ENCODE results near the gene HBM. TPM values are rescaled to one million over a fixed set of nuclear protein-coding genes. Genes with fewer than 3 reads are reported as not detected.
"Not testable (repeated sequence)": the region's sequence is repeated elsewhere in the genome, so short reads cannot be mapped to it uniquely, and the experiment has no call there.

Gene HBM
- total and polyA plus RNA-seq, 3 donors from 2014 or later: 1.6 to 3.7 TPM; not detected in 1

DNA sequence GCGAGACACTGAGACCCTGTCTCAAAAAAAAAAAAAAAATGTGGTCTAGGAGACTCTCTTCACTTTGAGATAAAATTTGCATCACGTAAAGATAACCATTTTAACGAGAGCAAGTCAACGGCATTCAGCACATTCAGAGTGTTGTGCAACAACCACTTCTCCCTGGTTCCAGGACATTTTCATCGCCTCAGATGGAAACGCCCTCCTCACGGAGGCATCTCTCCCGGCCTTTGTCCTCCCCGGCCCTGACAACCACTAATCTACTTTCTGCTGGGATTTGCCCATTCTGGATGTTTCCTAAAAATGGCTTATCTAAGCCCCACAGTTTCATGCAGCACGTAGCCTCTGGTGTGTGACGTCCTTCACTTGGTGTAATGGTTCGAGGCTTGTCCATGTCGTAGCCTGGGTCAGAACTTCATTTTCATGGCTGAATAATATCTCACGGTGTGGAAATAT is 21.0 kb upstream of the HBM start:
- H3K4me1 ChIP-seq: no peaks in the 10 kb centered on the region
- H3K4me3 ChIP-seq: no peak overlapping the region
- H3K27ac ChIP-seq: no peak overlapping the region
- H3K27me3 ChIP-seq: no peaks in the 10 kb centered on the region
- 82 to 86% methylated on average over 14 of the region's 14 CpGs for WGBS, 2 donors
- DNase-seq: no peak
- H3K36me3 ChIP-seq (ENCODE audit: low read depth, missing control alignments): no peaks in the 10 kb centered on the region
- intact Hi-C loops (cut with DNase I; ENCODE audit: low total_unique reads): no loop called here
- no peaks in the 10 kb centered on the region for H3K9me3 ChIP-seq
- TF ChIP-seq, protein P1, sequence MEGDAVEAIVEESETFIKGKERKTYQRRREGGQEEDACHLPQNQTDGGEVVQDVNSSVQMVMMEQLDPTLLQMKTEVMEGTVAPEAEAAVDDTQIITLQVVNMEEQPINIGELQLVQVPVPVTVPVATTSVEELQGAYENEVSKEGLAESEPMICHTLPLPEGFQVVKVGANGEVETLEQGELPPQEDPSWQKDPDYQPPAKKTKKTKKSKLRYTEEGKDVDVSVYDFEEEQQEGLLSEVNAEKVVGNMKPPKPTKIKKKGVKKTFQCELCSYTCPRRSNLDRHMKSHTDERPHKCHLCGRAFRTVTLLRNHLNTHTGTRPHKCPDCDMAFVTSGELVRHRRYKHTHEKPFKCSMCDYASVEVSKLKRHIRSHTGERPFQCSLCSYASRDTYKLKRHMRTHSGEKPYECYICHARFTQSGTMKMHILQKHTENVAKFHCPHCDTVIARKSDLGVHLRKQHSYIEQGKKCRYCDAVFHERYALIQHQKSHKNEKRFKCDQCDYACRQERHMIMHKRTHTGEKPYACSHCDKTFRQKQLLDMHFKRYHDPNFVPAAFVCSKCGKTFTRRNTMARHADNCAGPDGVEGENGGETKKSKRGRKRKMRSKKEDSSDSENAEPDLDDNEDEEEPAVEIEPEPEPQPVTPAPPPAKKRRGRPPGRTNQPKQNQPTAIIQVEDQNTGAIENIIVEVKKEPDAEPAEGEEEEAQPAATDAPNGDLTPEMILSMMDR (IDR thresholded peaks at IDR 0.05): no peak
- no peak for TF ChIP-seq POLR2A (IDR thresholded peaks at IDR 0.05)

DNA sequence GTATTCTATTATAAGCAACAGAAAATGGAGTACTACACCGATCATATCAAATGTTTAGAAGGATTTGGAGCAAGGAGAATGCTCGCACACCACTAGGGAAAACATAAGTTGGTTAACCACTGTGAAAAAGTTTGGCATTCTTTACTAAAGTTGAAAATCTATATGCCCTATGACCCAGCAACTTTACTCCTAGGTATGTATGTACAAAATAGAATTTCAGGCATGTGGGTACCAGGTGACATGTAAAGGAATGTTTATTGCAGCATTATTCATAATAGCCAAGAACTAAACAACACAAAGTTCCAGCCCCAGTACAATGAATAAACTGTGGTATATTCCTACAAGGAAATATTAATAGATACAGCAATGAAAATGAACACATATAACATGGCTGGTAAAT is 19.1 kb upstream of the HBM start:
- WGBS, 2 donors: 87 to 94% methylated on average over 2 of the region's 2 CpGs
- H3K27ac ChIP-seq: no peak overlapping the region
- intact Hi-C loops (cut with DNase I; ENCODE audit: low total_unique reads): no loop called here

DNA sequence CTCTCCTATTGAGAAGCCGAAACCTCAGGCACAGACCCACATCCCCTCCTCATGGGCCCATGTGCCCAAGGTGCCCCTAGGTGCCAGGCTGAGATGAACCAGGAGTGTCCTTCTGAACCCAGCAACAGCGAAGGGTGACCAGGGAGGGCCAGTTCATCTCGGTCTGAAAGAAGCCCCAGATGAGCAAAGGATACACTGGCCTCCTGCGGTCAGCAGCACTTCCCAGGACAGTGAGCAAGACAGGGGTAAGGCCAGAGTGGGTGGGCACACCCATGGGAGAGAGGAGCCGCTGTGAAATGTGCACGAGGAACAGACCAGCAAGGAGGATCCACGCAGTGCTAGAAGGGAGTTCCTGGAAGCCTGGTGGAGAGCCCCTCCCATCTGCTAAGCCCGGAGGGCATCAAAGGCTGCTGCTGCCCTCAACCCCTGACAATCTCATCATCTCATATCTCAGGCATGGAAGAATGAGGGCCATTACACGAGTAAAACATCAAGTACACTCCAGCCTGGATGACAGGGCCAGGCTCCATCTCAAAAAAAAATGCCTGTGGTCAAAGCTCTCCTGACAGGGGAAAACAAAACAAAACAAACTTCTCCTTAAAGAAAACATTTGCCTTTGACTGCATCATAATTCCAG is 16.6 kb upstream of the HBM start:
- no peak overlapping the region for H3K27ac ChIP-seq
- WGBS, 2 donors: 57 to 67% methylated on average over 9 of the region's 9 CpGs
- H3K27me3 ChIP-seq: no peaks in the 10 kb centered on the region
- no peak for TF ChIP-seq POLR2A (IDR thresholded peaks at IDR 0.05)
- TF ChIP-seq, protein P1 (IDR thresholded peaks at IDR 0.05): no peak
- H3K9me3 ChIP-seq: no peaks in the 10 kb centered on the region
- H3K36me3 ChIP-seq (ENCODE audit: low read depth, missing control alignments): no peaks in the 10 kb centered on the region
- no peak for DNase-seq
- intact Hi-C loops (cut with DNase I; ENCODE audit: low total_unique reads): no loop called here
- no peak overlapping the region for H3K4me3 ChIP-seq
- no peaks in the 10 kb centered on the region for H3K4me1 ChIP-seq

More for the DNA sequence above, 19.1 kb upstream of the HBM start:
- H3K36me3 ChIP-seq (ENCODE audit: low read depth, missing control alignments): no peaks in the 10 kb centered on the region
- H3K9me3 ChIP-seq: no peaks in the 10 kb centered on the region
- DNase-seq: no peak
- no peak for TF ChIP-seq POLR2A (IDR thresholded peaks at IDR 0.05)
- TF ChIP-seq, protein P1 (IDR thresholded peaks at IDR 0.05): no peak
- no peaks in the 10 kb centered on the region for H3K27me3 ChIP-seq
- no peaks in the 10 kb centered on the region for H3K4me1 ChIP-seq
- no peak overlapping the region for H3K4me3 ChIP-seq

DNA sequence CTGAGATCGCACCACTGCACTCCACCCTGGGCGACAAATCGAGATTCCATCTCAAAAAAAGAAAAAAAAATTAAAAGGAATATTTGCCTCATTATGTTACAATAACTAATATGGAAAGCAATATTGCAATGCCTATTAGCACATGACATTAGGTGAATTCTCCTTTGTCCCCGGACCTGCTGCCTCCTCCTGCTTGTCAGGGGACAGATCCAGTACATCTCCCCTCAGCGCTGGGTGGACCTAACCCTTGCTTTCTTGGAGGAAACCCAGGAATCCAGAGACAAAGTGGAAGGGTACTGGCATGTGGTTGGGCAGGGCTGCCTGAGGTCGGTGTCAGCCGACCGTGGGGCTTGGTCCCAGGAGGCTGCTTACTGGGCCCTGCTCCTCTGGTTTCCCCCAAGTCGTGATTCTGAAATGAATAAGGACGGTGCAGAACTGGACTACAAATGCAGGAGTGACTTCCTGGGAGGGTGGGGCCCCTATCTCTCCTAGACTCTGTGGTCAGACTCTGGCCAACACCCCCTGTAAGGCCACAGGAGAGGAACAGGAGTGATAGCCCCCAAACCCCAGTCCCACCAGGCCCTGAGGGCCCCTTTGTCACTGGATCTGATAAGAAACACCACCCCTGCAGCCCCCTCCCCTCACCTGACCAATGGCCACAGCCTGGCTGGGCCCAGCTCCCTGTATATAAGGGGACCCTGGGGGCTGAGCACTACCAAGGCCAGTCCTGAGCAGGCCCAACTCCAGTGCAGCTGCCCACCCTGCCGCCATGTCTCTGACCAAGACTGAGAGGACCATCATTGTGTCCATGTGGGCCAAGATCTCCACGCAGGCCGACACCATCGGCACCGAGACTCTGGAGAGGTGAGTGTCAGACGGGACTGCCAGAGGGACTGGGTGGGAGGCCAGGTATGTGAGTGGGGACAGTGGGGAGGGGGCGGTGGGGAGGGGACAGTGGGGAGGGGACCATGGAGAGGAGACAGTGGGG is 13.3 kb upstream of the HBM start, which contains the start of gene HBZ:
TSS of gene HBZ (plus strand) at position 504 of the 988 bp plus-strand sequence. CDS start at position 770, 266 bp downstream.
- 82 to 83% methylated on average over 16 of the region's 17 CpGs for WGBS, 2 donors
- DNase-seq: no peak
- Histone ChIP-seq H3K4me1 (peaks cover 5% of the 10 kb centered on the region), H3K4me3 (no peak within 1 kb of the TSS), H3K36me3 (ENCODE audit: low read depth, missing control alignments) (no peaks in the 10 kb centered on the region), H3K27me3 (no peaks in the 10 kb centered on the region), H3K9me3 (no peaks in the 10 kb centered on the region), H3K27ac (no peak within 1 kb of the TSS)
- TF ChIP-seq, protein P1 (IDR thresholded peaks at IDR 0.05): no peak
- no peak for TF ChIP-seq POLR2A (IDR thresholded peaks at IDR 0.05)
- intact Hi-C loops (cut with DNase I; ENCODE audit: low total_unique reads): no loop called here

DNA sequence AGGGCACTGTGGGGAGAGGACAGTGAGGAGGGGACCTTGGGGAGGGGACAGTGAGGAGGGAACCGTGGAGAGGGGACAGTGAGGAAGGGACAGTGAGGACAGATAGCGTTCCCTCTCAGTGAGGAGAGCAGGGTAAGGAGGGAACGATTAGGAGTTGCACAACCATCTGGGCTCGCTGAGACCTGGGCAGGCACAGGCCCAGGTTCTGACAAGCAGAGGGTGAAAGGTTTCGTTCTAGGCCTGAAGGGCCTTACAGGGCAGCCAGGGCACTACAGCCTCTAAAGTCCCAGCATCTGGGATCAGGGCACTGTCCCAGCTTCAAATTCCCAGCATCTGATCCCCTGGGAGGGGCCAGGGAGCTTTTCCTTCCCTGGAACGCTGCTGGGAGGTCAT is 12.7 kb upstream of the HBM start:
- H3K4me1 ChIP-seq; H3K4me3 ChIP-seq; H3K9me3 ChIP-seq; H3K36me3 ChIP-seq (ENCODE audit: low read depth, missing control alignments); DNase-seq; H3K27ac ChIP-seq; H3K27me3 ChIP-seq; intact Hi-C loops (cut with DNase I; ENCODE audit: low total_unique reads): not testable (repeated sequence)
- WGBS, 2 donors: 41 to 54% methylated on average over 5 of the region's 6 CpGs

DNA sequence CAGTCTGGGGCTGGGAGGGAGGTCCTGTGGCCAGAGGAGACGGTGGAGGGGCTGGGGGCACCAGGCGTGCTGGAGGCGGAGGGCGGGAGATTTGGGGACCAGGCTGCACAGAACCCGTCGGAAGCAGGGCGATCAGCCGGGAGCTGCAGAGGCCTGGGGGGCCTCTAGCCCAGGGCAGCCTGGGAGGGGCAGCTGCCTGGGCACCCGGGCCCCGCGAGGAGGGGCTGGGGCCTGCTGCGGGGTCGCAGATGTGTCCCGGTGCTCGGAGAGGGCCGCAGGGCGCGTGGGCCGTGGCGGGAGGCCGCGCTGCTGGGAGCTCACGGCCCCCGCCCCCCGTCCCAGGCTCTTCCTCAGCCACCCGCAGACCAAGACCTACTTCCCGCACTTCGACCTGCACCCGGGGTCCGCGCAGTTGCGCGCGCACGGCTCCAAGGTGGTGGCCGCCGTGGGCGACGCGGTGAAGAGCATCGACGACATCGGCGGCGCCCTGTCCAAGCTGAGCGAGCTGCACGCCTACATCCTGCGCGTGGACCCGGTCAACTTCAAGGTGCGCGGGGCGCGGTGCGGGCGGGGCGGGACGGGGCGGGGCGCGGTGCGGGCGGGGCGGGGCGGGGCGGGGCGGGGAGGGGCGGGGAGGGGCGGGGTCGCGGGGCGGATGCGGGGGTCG is 12.1 kb upstream of the HBM start:
- H3K36me3 ChIP-seq (ENCODE audit: low read depth, missing control alignments); DNase-seq; H3K9me3 ChIP-seq; H3K4me3 ChIP-seq; H3K27me3 ChIP-seq; intact Hi-C loops (cut with DNase I; ENCODE audit: low total_unique reads); H3K27ac ChIP-seq; H3K4me1 ChIP-seq: not testable (repeated sequence)
- no CpG with 5 or more reads among the region's 74 CpGs for WGBS, 2 donors

Measured in testis (tissue), 3 donors.